ENCODE measurements around the gene SIK2. TPM values are rescaled to one million over a fixed set of nuclear protein-coding genes. Genes with fewer than 3 reads are reported as not detected.

The SIK2 gene
- total and polyA plus RNA-seq, 4 donors, result 18.1 to 26.6 (median 19.7) TPM

DNA sequence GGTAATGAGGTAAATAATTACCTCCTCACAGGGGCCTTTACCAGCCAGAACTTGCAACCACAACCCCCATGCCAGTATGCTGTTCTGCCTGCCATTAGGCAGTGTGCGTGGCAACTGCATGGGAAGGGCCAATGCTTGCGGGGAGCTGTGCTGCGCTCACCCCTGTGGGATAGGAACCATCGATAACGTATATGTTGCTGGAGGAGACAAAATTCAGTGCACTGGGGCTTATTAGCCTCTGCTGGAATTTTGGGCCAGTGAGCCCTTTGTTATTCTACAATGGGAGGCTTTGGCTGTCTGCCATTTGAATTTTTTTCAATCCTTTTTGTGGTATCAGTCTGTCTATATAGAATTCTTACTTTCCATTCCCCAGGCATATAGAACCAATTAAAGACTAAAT, 116.6 kb downstream of the SIK2 start:
- 51% methylated on average over 4 of the region's 5 CpGs for WGBS (ENCODE audit: insufficient coverage)
- H3K36me3 ChIP-seq (ENCODE audit: control insufficient read depth, insufficient read depth, low read length), result peaks cover 43% of the 10 kb centered on the region
- H3K4me3 ChIP-seq (ENCODE audit: low read depth, low read length), result no peak overlapping the region
- peaks cover 2% of the 10 kb centered on the region for H3K4me1 ChIP-seq (ENCODE audit: control insufficient read depth, insufficient read depth, low read length)
- H3K27ac ChIP-seq (ENCODE audit: low read depth, low read length), result no peak overlapping the region
- no peaks in the 10 kb centered on the region for H3K27me3 ChIP-seq (ENCODE audit: control insufficient read depth, insufficient read depth, low read length)
- DNase-seq (ENCODE audit: low read depth in 4 of 6, low spot score in 6 of 6), result peak in 1 of 6 donors; percentile 36
- no peaks in the 10 kb centered on the region for H3K9me3 ChIP-seq (ENCODE audit: control insufficient read depth, insufficient read depth, low read length)

DNA sequence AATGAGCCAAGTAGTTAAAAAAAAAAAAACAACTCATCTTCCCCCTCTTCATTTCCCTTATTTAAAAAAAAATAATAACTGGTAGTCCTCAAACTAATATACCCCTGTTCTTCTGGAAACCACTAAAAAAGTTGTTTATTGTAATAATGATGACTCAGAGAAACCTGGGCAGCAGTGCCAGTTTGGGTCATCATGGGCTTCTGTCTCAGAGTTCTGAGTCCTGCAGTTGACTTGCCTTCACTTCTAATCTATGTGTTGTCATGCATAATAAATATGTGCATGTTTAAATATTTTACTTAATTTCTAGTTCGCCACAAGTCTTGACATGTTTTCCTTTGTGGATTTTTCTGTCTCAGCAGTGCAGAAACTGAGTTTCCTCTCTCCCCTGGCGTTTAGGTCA, 117.1 kb downstream of the SIK2 start:
- Histone ChIP-seq H3K4me1 (ENCODE audit: control insufficient read depth, insufficient read depth, low read length) (peaks cover 2% of the 10 kb centered on the region), H3K27me3 (ENCODE audit: control insufficient read depth, insufficient read depth, low read length) (no peaks in the 10 kb centered on the region), H3K4me3 (ENCODE audit: low read depth, low read length) (no peak overlapping the region), H3K36me3 (ENCODE audit: control insufficient read depth, insufficient read depth, low read length) (peaks cover 45% of the 10 kb centered on the region), H3K9me3 (ENCODE audit: control insufficient read depth, insufficient read depth, low read length) (no peaks in the 10 kb centered on the region), H3K27ac (ENCODE audit: low read depth, low read length) (no peak overlapping the region)
- no peak for DNase-seq (ENCODE audit: low read depth in 4 of 6, low spot score in 6 of 6)
- WGBS (ENCODE audit: insufficient coverage), result 87% methylated on average over 2 of the region's 2 CpGs

DNA sequence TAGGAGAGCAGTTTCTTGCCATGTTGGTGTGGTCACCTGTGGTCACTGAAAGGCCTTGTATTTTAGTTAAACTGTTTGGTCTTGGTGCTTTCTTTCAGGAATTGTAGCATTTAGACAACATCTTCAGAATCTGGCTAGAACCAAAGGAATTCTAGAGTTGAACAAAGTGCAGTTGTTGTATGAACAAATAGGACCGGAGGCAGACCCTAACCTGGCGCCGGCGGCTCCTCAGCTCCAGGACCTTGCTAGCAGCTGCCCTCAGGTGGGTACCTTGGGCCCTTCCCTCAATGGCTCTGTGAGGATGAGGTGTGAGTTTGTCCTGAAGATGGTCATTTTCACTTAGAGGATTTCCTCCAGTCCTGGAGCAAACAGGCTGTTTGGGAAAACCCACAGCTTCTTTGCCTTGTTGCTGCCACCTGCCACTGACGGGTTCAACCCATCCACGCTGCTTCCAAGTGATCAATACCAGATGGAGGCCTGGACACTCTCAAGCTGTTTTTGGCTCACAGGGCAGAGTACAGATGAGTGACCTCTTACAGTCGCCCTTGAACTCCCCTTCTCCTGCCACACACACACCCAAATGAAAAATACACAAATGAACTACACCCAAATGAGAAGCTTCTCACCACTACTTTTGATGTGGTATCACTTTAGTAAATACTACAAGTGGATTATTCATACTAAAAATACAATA, 118.7 kb downstream of the SIK2 start:
- WGBS (ENCODE audit: insufficient coverage), result 100% methylated on average over 4 of the region's 7 CpGs
- peaks cover 2% of the 10 kb centered on the region for H3K4me1 ChIP-seq (ENCODE audit: control insufficient read depth, insufficient read depth, low read length)
- no peak overlapping the region for H3K4me3 ChIP-seq (ENCODE audit: low read depth, low read length)
- DNase-seq (ENCODE audit: low read depth in 4 of 6, low spot score in 6 of 6), result no peak
- no peaks in the 10 kb centered on the region for H3K27me3 ChIP-seq (ENCODE audit: control insufficient read depth, insufficient read depth, low read length)
- no peak overlapping the region for H3K27ac ChIP-seq (ENCODE audit: low read depth, low read length)
- H3K36me3 ChIP-seq (ENCODE audit: control insufficient read depth, insufficient read depth, low read length), result peaks cover 54% of the 10 kb centered on the region
- no peaks in the 10 kb centered on the region for H3K9me3 ChIP-seq (ENCODE audit: control insufficient read depth, insufficient read depth, low read length)

DNA sequence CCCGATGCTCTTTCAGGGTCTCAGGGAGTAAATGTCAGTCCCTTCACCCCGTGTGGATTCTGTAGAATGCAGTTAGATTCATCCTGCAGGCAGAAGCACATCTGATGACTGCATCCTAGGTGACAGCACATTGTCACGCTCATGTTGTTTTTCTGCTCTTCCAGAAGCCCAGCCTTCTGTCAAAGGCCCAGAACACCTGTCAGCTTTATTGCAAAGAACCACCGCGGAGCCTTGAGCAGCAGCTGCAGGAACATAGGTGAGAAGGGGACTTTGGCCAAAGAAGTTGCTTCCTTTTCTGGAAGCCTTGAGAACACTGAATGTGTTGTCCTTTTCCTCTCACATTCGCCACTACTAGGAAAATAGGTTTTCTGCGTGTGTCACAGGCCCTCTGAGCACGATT, 120.3 kb downstream of the SIK2 start:
- Histone ChIP-seq H3K27me3 (ENCODE audit: control insufficient read depth, insufficient read depth, low read length) (no peaks in the 10 kb centered on the region), H3K9me3 (ENCODE audit: control insufficient read depth, insufficient read depth, low read length) (no peaks in the 10 kb centered on the region), H3K4me1 (ENCODE audit: control insufficient read depth, insufficient read depth, low read length) (peaks cover 2% of the 10 kb centered on the region), H3K4me3 (ENCODE audit: low read depth, low read length) (no peak overlapping the region), H3K27ac (ENCODE audit: low read depth, low read length) (no peak overlapping the region), H3K36me3 (ENCODE audit: control insufficient read depth, insufficient read depth, low read length) (peaks cover 69% of the 10 kb centered on the region)
- no peak for DNase-seq (ENCODE audit: low read depth in 4 of 6, low spot score in 6 of 6)
- WGBS (ENCODE audit: insufficient coverage), result 86% methylated on average over 8 of the region's 8 CpGs

DNA sequence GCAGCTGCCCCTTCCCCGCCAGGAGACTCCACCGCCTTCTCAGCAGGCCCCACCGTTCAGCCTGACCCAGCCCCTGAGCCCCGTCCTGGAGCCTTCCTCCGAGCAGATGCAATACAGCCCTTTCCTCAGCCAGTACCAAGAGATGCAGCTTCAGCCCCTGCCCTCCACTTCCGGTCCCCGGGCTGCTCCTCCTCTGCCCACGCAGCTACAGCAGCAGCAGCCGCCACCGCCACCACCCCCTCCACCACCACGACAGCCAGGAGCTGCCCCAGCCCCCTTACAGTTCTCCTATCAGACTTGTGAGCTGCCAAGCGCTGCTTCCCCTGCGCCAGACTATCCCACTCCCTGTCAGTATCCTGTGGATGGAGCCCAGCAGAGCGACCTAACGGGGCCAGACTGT, 121.3 kb downstream of the SIK2 start:
- 74% methylated on average over 13 of the region's 15 CpGs for WGBS (ENCODE audit: insufficient coverage)
- H3K36me3 ChIP-seq (ENCODE audit: control insufficient read depth, insufficient read depth, low read length), result peaks cover 74% of the 10 kb centered on the region
- H3K4me1 ChIP-seq (ENCODE audit: control insufficient read depth, insufficient read depth, low read length), result peaks cover 2% of the 10 kb centered on the region
- no peak overlapping the region for H3K27ac ChIP-seq (ENCODE audit: low read depth, low read length)
- no peak overlapping the region for H3K4me3 ChIP-seq (ENCODE audit: low read depth, low read length)
- no peak for DNase-seq (ENCODE audit: low read depth in 4 of 6, low spot score in 6 of 6)
- no peaks in the 10 kb centered on the region for H3K9me3 ChIP-seq (ENCODE audit: control insufficient read depth, insufficient read depth, low read length)
- H3K27me3 ChIP-seq (ENCODE audit: control insufficient read depth, insufficient read depth, low read length), result no peaks in the 10 kb centered on the region

DNA sequence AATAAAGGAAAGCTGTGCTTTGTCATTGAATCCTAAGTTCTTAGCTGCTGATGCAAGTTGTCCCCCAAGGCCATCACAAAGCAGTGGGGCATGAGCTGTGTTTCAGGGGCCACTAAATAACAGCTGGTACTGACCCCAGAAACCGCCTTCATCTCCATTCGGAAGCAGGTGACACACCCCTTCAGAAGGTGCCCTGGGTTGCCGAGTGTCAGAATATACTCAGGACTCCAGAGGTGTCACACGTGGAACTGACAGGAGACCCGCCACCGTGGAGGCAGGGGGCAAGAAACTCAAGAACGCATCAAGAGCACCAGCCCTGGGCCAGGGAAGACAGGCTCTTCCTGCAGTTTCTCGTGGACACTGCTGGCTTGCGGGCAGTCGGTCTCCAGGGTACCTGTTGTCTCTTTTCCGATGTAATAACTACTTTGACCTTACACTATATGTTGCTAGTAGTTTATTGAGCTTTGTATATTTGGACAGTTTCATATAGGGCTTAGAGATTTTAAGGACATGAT, 122.4 kb downstream of the SIK2 start:
- 88% methylated on average over 7 of the region's 11 CpGs for WGBS (ENCODE audit: insufficient coverage)
- H3K27ac ChIP-seq (ENCODE audit: low read depth, low read length), result no peak overlapping the region
- peaks cover 10% of the 10 kb centered on the region for H3K4me1 ChIP-seq (ENCODE audit: control insufficient read depth, insufficient read depth, low read length)
- H3K4me3 ChIP-seq (ENCODE audit: low read depth, low read length), result no peak overlapping the region
- DNase-seq (ENCODE audit: low read depth in 4 of 6, low spot score in 6 of 6), result no peak
- H3K36me3 ChIP-seq (ENCODE audit: control insufficient read depth, insufficient read depth, low read length), result peaks cover 79% of the 10 kb centered on the region
- H3K27me3 ChIP-seq (ENCODE audit: control insufficient read depth, insufficient read depth, low read length), result no peaks in the 10 kb centered on the region
- H3K9me3 ChIP-seq (ENCODE audit: control insufficient read depth, insufficient read depth, low read length), result no peaks in the 10 kb centered on the region

DNA sequence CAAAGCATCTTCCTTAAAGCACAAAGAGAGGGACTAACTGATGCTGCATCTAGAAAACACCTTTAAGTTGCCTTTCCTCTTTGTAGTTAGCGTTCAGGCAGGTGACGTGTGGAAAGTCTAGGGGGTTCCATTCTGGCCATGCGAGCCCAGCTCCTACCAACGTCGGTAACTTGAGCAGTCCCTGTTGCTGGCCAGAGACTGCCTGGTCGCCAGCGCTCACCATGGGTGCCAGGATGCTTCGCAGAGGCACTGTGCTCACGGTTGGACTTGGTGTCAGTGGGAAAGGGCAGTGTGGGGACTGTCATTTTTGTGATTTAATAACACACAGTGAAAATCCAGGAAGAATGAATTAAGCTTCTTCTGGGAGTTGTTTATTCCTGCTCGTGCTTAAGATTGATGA, 123.4 kb downstream of the SIK2 start:
- DNase-seq (ENCODE audit: low read depth in 4 of 6, low spot score in 6 of 6), result no peak
- 81% methylated on average over 8 of the region's 10 CpGs for WGBS (ENCODE audit: insufficient coverage)
- Histone ChIP-seq H3K4me1 (ENCODE audit: control insufficient read depth, insufficient read depth, low read length) (peaks cover 13% of the 10 kb centered on the region), H3K36me3 (ENCODE audit: control insufficient read depth, insufficient read depth, low read length) (peaks cover 74% of the 10 kb centered on the region), H3K27ac (ENCODE audit: low read depth, low read length) (no peak overlapping the region), H3K4me3 (ENCODE audit: low read depth, low read length) (no peak overlapping the region), H3K9me3 (ENCODE audit: control insufficient read depth, insufficient read depth, low read length) (no peaks in the 10 kb centered on the region), H3K27me3 (ENCODE audit: control insufficient read depth, insufficient read depth, low read length) (no peaks in the 10 kb centered on the region)

DNA sequence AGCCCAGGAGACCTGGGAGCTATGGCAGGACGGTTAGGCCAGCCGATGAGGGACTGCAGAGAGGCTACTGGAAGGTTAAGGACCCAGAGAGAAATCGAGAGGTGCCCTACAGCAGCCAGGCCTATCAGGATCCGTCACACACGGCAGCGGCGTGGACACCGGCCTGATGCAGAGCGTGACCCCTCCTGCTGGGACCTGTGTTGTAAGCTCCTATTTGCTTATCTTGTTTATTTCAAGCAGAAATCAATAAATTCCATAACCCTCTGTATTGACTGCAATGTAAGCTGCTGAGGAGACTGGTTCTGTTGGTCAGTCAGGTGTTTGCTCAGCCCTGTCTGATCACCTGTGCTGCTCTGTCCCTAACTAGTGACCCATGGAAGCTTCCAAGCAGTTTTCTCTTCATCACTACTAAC, 124.1 kb downstream of the SIK2 start:
- no peak for DNase-seq (ENCODE audit: low read depth in 4 of 6, low spot score in 6 of 6)
- Histone ChIP-seq H3K4me3 (ENCODE audit: low read depth, low read length) (no peak overlapping the region), H3K27me3 (ENCODE audit: control insufficient read depth, insufficient read depth, low read length) (no peaks in the 10 kb centered on the region), H3K9me3 (ENCODE audit: control insufficient read depth, insufficient read depth, low read length) (no peaks in the 10 kb centered on the region), H3K36me3 (ENCODE audit: control insufficient read depth, insufficient read depth, low read length) (peaks cover 67% of the 10 kb centered on the region), H3K27ac (ENCODE audit: low read depth, low read length) (no peak overlapping the region), H3K4me1 (ENCODE audit: control insufficient read depth, insufficient read depth, low read length) (peaks cover 20% of the 10 kb centered on the region)
- 94% methylated on average over 7 of the region's 9 CpGs for WGBS (ENCODE audit: insufficient coverage)

DNA sequence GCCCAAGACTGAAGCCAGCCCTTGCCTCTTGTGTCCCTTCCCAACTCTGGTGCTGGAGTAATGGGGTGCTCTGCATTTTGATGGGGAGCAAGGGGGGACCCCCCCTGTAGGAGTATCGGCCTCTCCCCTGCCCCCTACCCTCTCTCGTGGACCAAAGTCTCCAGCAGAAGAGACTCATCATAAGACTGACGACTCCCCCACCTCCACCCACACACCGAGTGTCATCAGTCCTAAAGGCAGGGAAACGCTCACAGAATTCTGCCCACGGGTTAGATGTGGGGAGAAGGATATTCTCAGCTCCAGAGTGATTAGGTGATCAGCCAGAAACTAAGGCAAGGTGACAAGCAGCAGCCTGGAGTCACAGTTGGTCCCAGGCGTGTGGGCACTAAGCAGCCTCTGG, 125.2 kb downstream of the SIK2 start:
- H3K4me1 ChIP-seq (ENCODE audit: control insufficient read depth, insufficient read depth, low read length), result peaks cover 31% of the 10 kb centered on the region
- H3K36me3 ChIP-seq (ENCODE audit: control insufficient read depth, insufficient read depth, low read length), result peaks cover 58% of the 10 kb centered on the region
- H3K27me3 ChIP-seq (ENCODE audit: control insufficient read depth, insufficient read depth, low read length), result no peaks in the 10 kb centered on the region
- H3K27ac ChIP-seq (ENCODE audit: low read depth, low read length), result no peak overlapping the region
- no peaks in the 10 kb centered on the region for H3K9me3 ChIP-seq (ENCODE audit: control insufficient read depth, insufficient read depth, low read length)
- H3K4me3 ChIP-seq (ENCODE audit: low read depth, low read length), result no peak overlapping the region
- 88% methylated on average over 3 of the region's 7 CpGs for WGBS (ENCODE audit: insufficient coverage)
- no peak for DNase-seq (ENCODE audit: low read depth in 4 of 6, low spot score in 6 of 6)

Data from spinal cord (tissue), 10 donors.